Measurements from ENCODE around the gene TMEM165.

DNA sequence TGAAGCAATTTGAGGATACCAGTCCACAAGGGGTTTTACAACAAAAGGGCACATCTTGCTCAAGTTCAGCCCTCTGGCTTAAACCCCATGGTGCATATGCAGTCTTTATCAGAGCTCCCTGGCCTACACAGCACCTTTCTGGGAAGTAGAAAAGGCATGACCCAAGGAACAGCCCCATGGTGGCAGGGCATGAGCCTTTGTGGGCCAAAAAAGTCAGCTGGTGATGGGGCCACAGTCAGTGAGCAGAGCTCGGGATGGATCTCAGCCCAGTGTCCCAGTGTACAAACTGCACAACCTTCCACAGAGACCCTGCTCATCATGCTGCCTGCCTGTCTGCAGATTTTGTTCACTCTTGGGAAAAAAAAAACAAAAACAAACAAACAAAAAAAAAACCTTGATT lies 22.3 kb upstream of the TMEM165 start:
- TF ChIP-seq CTCF (IDR thresholded peaks at IDR 0.05; ENCODE audit: insufficient read depth, low read length, poor library complexity, severe bottlenecking) (no peak), EZH2phosphoT487 (conservative IDR thresholded peaks at IDR 0.05; ENCODE audit: low read length) (no peak)
